Measurements from ENCODE around the gene GLP1R. TPM values are rescaled to one million over a fixed set of nuclear protein-coding genes. Genes with fewer than 3 reads are reported as not detected.

GLP1R gene
- not detected in 2 replicates for total RNA-seq

DNA sequence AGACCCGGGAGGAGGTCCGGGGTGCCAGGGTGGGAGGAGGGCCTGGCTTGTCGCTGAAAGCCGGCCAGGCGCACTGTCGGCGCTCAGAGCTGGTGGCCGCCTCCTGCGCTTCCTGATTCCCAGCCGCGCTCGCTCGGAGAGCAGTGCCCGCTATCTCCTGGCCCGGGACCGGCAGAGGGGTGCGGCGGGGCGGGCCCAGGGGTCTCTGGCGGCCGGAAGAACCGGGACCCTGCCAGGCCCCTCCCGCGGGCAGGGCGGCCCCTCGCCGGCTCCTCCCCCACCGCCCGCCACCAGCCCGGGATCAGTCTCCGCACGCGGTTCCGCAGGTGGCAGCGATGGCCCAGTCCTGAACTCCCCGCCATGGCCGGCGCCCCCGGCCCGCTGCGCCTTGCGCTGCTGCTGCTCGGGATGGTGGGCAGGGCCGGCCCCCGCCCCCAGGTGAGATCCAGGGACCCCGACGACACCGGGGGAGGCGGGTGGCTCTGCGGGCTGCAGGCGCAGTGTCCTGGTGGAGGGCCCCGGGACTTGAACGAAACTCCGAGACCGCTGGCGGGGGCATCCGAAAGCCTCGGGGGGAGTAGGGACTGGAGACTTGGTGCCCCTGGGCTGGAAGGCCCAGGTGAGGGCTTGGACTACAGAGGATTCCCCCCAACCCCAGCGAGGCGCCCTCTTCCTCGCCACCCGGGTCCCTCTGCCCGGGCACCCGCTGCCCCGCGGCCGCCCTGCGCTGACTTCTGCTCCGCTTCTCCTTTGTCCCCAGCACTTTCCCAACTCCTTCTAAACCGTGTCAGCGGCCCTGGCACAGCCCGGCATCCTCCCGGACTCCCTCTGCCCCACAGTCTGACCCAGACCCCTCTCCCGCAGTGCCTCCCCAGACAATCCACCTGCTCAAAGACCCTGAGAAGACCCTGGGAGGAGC, at the start of gene GLP1R:
TSS of gene GLP1R (plus strand) at position 301 of the 919 bp plus-strand sequence. CDS start at position 361, 60 bp downstream.

DNA sequence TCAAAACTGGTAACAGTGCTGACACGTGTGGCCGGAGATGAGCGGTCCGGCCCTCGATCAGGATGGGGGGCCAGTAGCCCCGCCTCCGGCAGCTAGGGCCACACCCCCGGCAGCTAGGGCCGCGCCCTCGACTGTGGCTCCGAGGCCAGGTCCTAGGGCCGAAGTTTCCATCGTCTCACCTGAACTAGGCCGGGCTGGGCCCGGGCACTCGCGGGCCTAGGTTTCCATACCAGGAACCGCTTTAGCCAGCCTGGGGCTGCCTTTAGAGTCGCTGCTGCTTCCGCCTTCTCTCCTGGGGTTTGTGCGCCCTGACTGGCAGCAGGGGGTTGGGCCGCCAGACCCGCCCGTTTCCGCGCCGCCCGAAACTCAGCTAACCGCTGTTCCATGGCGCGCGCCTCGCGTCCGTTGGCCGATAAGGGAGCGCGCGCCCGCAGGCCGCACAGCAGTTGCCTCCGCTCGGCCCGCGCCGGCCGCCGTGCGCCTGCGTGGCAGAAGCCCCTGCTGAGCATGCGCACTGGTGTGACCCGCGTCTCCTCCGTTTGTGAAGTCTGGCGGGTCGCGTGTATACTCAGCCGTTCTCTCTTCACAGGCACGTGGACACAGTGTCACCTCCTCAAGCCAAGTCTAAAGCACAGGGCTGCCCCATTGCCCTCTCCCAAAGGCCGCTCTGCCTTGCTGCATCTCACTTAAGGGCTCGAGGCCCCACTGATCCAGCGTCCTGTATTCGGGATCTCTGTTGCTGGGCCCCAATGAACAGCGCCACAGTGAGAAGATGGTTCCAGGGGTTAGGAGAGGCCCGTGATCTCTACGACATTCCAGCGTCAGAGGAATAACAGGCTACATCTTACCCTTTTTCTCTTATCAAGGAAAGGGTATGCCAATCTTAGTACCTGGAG, 66.4 kb downstream of the GLP1R start, which contains the start of gene SAYSD1:
TSS of gene SAYSD1 (minus strand) at position 483 of the 896 bp plus-strand sequence. CDS start at position 386, 97 bp downstream.

Other genes with a start within 250 kb of the GLP1R start
- 11.7 and 15.3 TPM in 2 replicates for gene SAYSD1, start 66.4 kb downstream of the GLP1R start, total RNA-seq
- gene KCNK5, start 180.7 kb downstream of the GLP1R start, total RNA-seq: not detected in 2 replicates